GM23248 (cell line): ENCODE results near the gene CALN1.

Experiments
- EZH2 ChIP-seq: fragments of 200-600 bp; sonication (generic); IDR thresholded peaks from 2 replicates; pipeline ENCODE4 v1.6.1; 2018; ENCODE audit warnings: antibody characterized with exemption, mild to moderate bottlenecking; ENCODE audit not compliant: insufficient read depth, poor library complexity, severe bottlenecking
- EZH2phosphoT487 ChIP-seq: fragments of 200-600 bp; sonication (generic); IDR thresholded peaks from 2 replicates; pipeline ENCODE4 v1.6.1; 2018; ENCODE audit warnings: antibody characterized with exemption, moderate library complexity, mild to moderate bottlenecking, low read depth; ENCODE audit not compliant: insufficient read depth

GRCh38 chr7:72336382-72336631 lies 75.8 kb downstream of the CALN1 start:
- TF ChIP-seq EZH2phosphoT487 (no peak), EZH2 (no peak)
